ENCODE results near the gene MOSPD2. TPM values are rescaled to one million over a fixed set of nuclear protein-coding genes. Genes with fewer than 3 reads are reported as not detected.

The MOSPD2 gene
- total and polyA plus RNA-seq, 2 of the 8 experiments (the other 6 are each of a cell fraction or from before 2014, with no cell fraction given), result 4.5 to 12.1 TPM

- TF ChIP-seq ATF2 (IDR thresholded peaks at IDR 0.05; ENCODE audit: low read length), result no peak
- no peak for TF ChIP-seq SIN3A (conservative IDR thresholded peaks at IDR 0.05 in 1 of 2, IDR thresholded peaks at IDR 0.05 in 1 of 2; ENCODE audit: low read depth in 1 of 2, low read length in 2 of 2)
- TF ChIP-seq HDAC2 (IDR thresholded peaks at IDR 0.05; ENCODE audit: borderline replicate concordance in 1 of 2, low read depth in 2 of 2, low read length in 2 of 2), result no peak
These were observed 13.0 kb downstream of the MOSPD2 start (continued) for GRCh38 chrX:14886252-14886651.

Measured in H1 (cell line).